ENCODE measurements around the gene PDE9A. TPM values are rescaled to one million over a fixed set of nuclear protein-coding genes. Genes with fewer than 3 reads are reported as not detected.

Gene PDE9A
- total RNA-seq, 4 donors from 2014 or later = 0.59 to 15.0 (median 6.9) TPM

DNA sequence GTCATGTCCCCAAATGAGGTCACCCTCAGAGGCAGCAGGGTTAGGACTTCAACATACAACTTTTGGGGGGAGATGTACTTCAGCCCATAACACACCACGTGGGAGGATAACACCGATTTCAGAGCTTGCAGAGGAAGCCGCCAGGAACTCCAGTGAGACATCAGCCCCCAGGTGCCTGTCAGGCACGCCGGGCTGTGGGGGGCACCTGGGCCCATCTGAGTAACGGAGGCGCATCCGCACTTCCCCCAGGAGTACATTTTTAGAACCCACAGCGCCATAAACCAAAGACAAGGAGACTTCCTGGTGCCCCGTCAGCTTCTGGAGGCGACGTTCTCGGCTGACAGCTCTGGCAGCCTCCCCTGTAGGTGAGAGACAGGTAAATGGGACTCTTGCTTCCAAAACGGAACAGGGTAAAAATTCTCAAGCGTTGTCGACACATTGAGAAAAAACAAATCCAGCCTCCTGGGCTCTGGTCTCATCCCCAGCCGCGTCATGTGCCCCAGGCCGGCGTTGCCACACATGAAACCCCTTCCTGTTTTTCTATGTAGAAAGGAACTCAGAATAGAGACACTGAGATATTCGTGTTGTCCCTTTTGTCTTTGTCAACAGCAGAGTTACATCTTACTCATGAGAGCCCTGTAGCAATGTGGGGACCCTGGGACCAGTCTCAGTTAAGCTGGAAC lies 93.3 kb downstream of the PDE9A start:
- Histone ChIP-seq H3K9me3 (no peaks in the 10 kb centered on the region), H3K4me3 (no peak overlapping the region), H3K27ac (no peak overlapping the region), H3K36me3 (no peaks in the 10 kb centered on the region), H3K27me3 (no peaks in the 10 kb centered on the region), H3K4me1 (no peaks in the 10 kb centered on the region)
- DNase-seq = no peak
- intact Hi-C loops (cut with DNase I; ENCODE audit: low total_unique reads) = no loop called here
- TF ChIP-seq POLR2A (IDR thresholded peaks at IDR 0.05) = no peak
- TF ChIP-seq, protein P1, sequence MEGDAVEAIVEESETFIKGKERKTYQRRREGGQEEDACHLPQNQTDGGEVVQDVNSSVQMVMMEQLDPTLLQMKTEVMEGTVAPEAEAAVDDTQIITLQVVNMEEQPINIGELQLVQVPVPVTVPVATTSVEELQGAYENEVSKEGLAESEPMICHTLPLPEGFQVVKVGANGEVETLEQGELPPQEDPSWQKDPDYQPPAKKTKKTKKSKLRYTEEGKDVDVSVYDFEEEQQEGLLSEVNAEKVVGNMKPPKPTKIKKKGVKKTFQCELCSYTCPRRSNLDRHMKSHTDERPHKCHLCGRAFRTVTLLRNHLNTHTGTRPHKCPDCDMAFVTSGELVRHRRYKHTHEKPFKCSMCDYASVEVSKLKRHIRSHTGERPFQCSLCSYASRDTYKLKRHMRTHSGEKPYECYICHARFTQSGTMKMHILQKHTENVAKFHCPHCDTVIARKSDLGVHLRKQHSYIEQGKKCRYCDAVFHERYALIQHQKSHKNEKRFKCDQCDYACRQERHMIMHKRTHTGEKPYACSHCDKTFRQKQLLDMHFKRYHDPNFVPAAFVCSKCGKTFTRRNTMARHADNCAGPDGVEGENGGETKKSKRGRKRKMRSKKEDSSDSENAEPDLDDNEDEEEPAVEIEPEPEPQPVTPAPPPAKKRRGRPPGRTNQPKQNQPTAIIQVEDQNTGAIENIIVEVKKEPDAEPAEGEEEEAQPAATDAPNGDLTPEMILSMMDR (IDR thresholded peaks at IDR 0.05) = no peak

DNA sequence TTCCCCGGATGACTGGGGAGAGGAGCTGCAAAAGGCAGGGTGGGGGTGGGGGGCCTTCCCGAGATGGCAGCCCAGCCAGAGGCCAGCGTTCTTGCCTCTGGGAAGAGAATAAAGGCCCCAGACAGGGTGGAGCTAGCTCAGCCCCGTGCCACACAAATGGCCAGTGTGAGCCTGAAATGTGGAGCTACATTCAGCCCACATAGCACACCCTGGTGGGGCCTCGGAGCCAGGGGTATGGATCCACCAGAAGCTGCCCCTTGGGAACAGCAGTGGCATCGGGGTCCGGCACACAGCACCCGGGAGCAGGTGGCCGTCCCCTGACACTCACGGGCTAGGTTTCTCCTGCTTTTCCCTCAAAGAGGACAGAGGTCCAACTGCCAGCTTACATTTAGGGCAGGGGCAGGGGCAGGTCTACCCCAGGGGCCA lies 93.9 kb downstream of the PDE9A start:
- peak overlapping the region in 1 of 2 donors; percentile 15 for H3K27ac ChIP-seq
- H3K9me3 ChIP-seq = no peaks in the 10 kb centered on the region
- H3K4me3 ChIP-seq = no peak overlapping the region
- intact Hi-C loops (cut with DNase I; ENCODE audit: low total_unique reads) = no loop called here
- no peaks in the 10 kb centered on the region for H3K36me3 ChIP-seq
- DNase-seq = no peak
- no peaks in the 10 kb centered on the region for H3K27me3 ChIP-seq
- no peak for TF ChIP-seq POLR2A (IDR thresholded peaks at IDR 0.05)
- TF ChIP-seq, protein P1 (IDR thresholded peaks at IDR 0.05) = no peak
- H3K4me1 ChIP-seq = no peaks in the 10 kb centered on the region

DNA sequence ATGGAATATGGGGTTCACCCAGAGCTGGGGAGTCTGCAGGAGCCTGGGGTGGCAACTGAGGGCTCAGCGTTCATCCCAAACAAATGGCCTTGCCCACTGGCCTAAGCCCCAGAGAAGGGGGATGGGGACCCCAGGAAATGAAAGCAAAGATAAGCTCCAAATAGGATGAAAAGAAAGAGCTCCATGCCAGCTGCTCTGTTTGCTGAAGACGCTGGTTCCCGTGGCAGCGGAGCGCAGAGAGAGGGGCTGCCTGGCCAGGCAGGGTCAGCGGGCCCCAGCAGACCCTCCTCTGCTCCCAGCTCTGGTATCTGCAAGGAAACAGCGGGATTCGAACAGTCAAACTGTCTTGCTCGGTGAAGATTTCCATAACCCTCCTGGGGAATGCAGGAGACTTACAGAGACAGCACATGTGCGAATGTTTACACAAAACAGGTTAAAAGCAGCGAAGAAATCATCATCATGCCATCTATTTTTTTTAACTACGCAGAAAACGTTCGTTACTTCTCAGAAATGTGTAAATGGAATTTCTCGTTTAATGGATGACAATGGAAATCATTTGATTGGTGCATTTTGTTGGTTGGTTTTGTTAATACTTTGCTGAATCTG lies 94.4 kb downstream of the PDE9A start:
- intact Hi-C loops (cut with DNase I; ENCODE audit: low total_unique reads) = no loop called here
- Histone ChIP-seq H3K27ac (no peak overlapping the region), H3K9me3 (no peaks in the 10 kb centered on the region), H3K27me3 (no peaks in the 10 kb centered on the region), H3K4me3 (no peak overlapping the region), H3K36me3 (no peaks in the 10 kb centered on the region), H3K4me1 (no peaks in the 10 kb centered on the region)
- TF ChIP-seq POLR2A (IDR thresholded peaks at IDR 0.05) = no peak
- TF ChIP-seq, protein P1 (IDR thresholded peaks at IDR 0.05) = no peak
- DNase-seq = no peak

DNA sequence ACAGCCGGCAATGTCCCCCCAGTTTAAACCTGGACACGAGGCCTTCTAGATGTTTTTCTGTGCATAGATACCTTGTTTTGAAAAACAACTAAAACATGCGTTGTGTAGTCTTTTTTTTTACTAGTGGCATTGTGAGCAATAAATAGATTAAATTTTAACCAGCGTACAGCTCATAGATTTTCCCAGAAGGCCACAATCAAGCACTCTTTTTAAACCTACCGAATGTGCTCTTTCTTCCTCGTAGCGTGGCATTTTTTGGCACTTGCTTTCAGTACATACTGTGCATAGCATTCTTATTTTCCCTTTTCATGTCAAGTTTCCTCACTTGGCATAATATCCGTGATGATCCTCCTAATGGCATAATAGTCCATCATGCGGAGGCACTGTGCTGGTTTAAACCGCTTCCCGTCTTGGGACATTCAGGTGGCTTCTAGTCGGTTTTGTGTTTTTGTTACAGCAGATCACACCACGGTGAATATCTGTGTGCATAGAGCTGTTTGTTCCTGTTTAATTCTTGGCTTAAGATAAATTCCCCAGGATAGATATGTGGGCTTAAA lies 95.3 kb downstream of the PDE9A start:
- DNase-seq = no peak
- no peaks in the 10 kb centered on the region for H3K36me3 ChIP-seq
- TF ChIP-seq, protein P1 (IDR thresholded peaks at IDR 0.05) = no peak
- no peak for TF ChIP-seq POLR2A (IDR thresholded peaks at IDR 0.05)
- H3K4me3 ChIP-seq = no peak overlapping the region
- intact Hi-C loops (cut with DNase I; ENCODE audit: low total_unique reads) = no loop called here
- no peaks in the 10 kb centered on the region for H3K4me1 ChIP-seq
- no peak overlapping the region for H3K27ac ChIP-seq
- H3K27me3 ChIP-seq = no peaks in the 10 kb centered on the region
- no peaks in the 10 kb centered on the region for H3K9me3 ChIP-seq
